ENCODE data around the gene ATP6V0A1.
"Not testable (repeated sequence)": the region's sequence is repeated elsewhere in the genome, so short reads cannot be mapped to it uniquely, and the experiment has no call there.

ATP6V0A1 gene

DNA sequence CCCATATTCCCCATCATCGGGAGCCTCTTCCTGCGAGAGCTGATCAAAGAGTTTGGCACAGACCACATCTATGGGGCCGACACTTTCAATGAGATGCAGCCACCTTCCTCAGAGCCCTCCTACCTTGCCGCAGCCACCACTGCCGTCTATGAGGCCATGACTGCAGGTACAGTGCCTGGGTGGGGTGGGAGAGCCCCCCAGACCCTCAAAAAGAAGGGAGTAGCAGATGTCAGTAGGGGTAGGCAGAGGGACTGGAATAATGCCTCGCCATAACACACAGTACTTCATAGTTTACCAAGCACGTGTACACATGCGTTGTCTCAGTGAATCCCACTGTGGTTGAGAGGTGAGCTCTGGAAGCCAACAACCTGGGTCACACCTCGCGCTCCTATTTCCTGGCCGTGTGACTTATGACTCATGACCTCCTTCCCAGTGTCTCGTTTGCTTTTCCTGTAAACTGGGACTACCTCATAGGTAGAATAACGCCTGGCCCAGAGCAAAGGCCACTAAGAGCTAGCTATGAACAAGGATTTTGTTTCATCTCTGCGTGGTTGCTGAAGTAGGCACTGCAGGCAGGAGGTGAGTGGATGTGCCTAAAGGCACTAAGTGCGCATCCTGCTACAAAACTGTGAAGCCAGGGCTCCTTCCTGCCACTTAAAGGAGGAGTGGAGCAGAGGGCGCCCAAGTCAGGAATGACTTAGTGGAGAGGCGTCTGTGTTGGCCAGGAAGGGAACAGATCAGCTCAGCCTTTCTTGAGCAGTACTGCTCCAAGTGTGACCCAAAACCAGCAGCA is 82.6 kb downstream of the ATP6V0A1 start:
- peak; percentile 44 for DNase-seq (ENCODE audit: low read depth)

DNA sequence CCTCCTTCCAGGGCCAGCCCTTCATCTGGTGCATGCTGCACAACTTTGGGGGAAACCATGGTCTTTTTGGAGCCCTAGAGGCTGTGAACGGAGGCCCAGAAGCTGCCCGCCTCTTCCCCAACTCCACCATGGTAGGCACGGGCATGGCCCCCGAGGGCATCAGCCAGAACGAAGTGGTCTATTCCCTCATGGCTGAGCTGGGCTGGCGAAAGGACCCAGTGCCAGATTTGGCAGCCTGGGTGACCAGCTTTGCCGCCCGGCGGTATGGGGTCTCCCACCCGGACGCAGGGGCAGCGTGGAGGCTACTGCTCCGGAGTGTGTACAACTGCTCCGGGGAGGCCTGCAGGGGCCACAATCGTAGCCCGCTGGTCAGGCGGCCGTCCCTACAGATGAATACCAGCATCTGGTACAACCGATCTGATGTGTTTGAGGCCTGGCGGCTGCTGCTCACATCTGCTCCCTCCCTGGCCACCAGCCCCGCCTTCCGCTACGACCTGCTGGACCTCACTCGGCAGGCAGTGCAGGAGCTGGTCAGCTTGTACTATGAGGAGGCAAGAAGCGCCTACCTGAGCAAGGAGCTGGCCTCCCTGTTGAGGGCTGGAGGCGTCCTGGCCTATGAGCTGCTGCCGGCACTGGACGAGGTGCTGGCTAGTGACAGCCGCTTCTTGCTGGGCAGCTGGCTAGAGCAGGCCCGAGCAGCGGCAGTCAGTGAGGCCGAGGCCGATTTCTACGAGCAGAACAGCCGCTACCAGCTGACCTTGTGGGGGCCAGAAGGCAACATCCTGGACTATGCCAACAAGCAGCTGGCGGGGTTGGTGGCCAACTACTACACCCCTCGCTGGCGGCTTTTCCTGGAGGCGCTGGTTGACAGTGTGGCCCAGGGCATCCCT is 84.8 kb downstream of the ATP6V0A1 start:
- DNase-seq (ENCODE audit: low read depth) = no peak

- no peak for DNase-seq (ENCODE audit: low read depth)
These were observed 86.2 kb downstream of the ATP6V0A1 start for GRCh38 chr17:42544874-42545283.

DNA sequence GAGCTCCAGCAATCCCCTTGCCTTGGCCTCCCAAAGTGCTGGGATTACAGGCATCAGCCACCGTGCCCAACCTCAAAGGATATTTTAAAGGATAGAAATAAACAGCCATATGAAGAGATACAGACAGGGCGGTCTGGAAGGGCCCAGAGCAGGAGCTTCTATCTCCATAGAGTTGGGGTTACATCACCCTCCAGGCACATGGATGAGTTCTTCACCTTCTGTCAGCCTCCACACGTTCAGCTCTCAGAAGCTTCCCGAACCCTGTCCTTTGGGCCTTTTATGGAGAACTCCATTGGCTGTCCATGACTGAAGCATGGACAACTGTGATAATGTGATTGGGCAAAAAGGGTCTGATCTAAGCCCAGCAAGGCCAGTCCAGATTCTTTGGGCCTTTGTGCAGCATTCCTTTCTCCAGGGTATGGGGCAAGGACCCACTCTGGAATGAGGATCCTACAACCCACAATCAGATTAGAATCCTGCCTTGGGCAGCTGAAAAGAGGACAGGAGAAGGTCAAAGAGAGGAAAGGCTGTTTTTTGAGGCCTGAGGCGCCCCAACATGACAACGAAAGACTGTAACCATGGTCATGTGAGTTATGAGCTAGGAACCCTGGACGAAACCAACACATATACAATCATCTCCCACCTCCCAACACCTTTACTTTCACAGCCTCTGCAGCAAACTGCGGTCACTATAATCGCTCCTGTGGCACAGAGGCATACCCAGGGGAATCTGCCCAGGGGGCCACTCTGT is 87.3 kb downstream of the ATP6V0A1 start:
- not testable (repeated sequence) for DNase-seq (ENCODE audit: low read depth)

GRCh38 chr17:42547001-42547461 is 88.4 kb downstream of the ATP6V0A1 start:
- no peak for DNase-seq (ENCODE audit: low read depth)

DNA sequence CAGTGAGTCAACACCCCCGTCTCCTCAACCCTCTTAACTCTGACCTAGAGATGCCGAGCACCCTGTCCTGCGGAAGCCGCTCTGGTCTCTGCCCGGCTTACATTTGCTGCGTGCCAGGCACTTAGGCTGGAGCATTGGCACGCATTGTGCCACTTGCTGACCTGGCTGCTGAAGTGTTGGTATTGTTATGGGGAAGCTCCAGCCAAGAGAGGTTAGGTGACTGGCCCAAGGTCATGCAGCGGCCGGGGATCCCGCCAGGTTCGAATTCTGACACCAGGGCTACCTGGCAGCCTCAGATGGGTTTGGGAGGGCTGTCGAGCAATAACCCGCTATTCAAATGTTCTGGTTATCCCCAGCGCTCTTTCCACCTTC is 89.0 kb downstream of the ATP6V0A1 start:
- DNase-seq (ENCODE audit: low read depth) = no peak

- DNase-seq (ENCODE audit: low read depth) = peak; percentile 29
These were observed 89.6 kb downstream of the ATP6V0A1 start for GRCh38 chr17:42548070-42548837.

DNA sequence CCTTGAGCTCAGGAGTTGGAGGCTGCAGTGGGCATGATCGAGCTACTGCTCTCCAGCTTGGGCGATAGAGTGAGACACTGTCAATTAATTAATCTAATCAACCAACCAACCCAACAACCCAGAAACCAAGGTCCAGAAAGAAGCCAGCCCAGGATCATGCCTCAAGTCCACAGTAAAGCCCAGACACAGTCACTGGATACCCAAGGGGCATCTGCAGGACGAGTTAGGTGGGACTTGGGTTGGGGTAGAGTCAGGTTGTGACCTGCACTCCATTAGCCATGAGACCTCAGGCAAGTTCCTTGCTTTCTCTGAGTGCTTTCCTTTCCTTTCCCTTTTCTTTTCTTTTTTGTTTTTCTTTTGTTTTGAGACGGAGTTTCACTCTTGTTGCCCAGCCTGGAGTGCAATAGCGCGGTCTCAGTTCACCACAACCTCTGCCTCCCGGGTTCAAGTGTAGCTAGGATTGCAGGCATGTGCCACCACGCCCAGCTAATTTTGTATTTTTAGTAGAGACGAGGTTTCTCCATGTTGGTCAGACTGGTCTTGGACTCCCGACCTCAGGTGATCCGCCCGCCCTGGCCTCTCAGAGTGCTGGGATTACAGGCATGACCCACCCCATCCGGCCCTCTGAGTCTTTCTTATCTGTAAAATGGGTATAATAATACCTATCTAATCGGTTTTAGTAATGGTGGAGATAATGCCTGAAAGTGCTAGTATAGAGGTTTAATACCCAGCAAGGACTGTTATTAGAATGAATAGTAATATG is 90.5 kb downstream of the ATP6V0A1 start:
- no peak for DNase-seq (ENCODE audit: low read depth)

DNA sequence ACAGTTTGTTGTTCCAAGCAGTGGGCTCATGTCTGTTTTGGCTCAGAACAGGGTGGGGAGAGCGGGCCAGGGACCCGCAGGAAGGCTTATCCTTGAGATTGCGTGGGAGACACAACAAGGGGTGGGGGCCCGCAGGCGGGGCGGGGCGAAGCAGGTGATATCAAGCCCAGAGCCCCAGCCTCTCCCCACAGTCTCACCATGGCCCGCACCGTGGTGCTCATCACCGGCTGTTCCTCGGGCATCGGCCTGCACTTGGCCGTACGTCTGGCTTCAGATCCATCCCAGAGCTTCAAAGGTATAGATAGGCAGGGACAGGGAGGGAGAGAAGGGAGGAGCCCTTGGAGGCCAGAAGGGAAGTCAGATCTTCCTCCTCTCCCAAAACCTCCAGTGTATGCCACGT is 94.1 kb downstream of the ATP6V0A1 start, which contains the start of gene HSD17B1:
TSS of gene HSD17B1 (plus strand) at position 188 of the 400 bp plus-strand sequence. CDS start at position 199, 11 bp downstream.
- DNase-seq (ENCODE audit: low read depth) = not testable (repeated sequence)

DNA sequence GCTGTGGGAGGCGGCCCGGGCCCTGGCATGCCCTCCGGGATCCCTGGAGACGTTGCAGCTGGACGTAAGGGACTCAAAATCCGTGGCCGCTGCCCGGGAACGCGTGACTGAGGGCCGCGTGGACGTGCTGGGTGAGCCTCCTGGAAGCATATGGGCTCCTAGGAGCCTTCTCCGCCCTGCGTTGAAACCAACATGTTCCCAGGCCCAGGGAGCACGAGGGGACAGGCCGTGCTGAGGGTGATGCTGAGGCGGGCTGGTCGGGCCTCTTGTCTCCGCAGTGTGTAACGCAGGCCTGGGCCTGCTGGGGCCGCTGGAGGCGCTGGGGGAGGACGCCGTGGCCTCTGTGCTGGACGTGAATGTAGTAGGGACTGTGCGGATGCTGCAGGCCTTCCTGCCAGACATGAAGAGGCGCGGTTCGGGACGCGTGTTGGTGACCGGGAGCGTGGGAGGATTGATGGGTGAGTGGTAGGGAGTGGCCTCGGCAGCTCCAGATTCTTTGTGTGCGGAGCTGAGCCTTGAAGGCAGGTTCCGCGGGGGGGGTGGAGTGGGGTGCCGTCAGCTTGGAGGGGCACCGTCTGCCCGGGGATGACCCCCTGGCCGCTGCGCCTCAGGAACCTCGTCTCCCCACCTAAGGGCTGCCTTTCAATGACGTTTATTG is 94.6 kb downstream of the ATP6V0A1 start:
- DNase-seq (ENCODE audit: low read depth) = no peak

DNA sequence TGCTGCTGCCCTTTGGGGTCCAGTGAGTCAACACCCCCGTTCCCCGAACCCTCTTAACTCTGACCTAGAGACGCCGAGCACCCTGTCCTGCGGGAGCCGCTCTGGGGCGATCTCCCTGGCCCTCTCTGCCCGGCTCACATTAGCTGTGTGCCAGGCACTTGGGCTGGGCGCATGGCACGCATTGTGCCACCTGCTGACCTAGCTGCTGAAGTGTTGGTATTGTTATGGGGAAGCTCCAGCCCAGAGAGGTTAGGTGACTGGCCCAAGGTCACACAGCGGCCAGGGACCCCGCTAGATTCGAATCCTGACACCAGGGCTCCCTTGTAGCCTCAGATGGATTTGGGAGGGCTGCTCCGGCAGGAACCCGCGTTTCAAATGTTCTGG is 95.2 kb downstream of the ATP6V0A1 start:
- DNase-seq (ENCODE audit: low read depth) = no peak

DNA sequence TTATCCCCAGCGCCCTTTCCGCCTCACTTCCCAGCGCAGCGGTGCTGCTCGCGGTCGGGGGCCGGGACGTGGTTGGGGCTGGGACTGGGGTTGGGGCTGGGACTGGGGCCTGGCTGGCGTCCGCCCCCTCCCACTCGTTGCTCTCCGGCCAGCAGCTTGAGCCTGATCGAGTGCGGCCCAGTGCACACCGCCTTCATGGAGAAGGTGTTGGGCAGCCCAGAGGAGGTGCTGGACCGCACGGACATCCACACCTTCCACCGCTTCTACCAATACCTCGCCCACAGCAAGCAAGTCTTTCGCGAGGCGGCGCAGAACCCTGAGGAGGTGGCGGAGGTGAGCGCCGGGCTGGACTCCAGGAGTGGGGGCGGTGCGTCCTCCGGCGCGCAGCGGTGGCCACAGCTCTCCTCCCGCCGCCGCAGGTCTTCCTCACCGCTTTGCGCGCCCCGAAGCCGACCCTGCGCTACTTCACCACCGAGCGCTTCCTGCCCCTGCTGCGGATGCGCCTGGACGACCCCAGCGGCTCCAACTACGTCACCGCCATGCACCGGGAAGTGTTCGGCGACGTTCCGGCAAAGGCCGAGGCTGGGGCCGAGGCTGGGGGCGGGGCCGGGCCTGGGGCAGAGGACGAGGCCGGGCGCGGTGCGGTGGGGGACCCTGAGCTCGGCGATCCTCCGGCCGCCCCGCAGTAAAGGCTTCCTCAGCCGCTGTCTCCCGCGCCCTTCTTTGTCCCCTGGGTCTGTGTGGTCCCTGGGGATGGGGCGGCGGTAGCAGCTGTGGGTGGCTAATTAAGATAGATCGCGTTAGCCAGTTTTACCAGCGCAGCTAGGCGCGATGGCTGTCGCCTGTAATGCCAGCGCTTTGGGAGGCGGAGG is 95.8 kb downstream of the ATP6V0A1 start:
- DNase-seq (ENCODE audit: low read depth) = peak; percentile 87

DNA sequence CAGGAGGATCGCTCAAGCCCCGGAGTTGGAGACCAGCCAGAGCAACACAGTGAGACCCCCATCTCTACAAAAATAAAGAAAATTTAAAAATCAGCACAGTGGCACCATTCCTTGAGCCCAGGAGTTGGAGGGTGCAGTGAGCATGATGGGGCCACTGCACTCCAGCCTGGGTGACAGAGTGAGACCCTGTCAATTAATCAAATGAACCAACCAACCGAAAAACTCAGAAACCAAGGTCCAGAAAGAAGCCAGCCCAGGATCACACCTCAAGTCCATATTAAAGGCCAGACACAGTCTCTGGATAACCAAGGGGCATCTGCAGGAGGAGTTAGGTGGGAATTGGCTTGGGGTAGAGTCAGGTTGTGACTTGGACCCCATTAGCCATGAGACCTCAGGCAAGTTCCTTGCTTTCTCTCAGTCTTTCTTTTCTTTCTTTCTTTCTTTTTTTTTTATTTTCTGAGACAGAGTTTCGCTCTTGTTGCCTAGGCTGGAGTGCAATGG is 96.5 kb downstream of the ATP6V0A1 start:
- DNase-seq (ENCODE audit: low read depth) = no peak

- DNase-seq (ENCODE audit: low read depth) = peak; percentile 51
These were observed 97.4 kb downstream of the ATP6V0A1 start for GRCh38 chr17:42555961-42556617.

DNA sequence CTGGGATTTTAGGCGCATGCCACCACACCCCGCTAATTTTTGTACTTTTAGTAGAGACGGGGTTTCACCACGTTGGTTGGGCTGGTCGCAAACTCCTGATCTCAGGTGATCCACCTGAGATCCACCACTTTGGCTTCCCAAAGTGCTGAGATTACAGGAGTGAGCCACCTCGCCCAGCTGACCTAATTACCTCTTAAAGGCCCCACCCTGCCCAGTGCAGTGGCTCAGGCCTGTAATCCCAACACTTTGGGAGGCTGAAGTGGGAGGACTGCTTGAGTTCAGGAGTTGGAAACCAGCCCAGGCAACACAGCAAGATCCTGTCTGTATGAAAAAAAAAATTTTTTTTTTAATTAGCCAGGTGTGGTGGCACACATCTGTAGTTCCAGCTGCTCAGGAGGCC is 100.4 kb downstream of the ATP6V0A1 start:
- no peak for DNase-seq (ENCODE audit: low read depth)

DNA sequence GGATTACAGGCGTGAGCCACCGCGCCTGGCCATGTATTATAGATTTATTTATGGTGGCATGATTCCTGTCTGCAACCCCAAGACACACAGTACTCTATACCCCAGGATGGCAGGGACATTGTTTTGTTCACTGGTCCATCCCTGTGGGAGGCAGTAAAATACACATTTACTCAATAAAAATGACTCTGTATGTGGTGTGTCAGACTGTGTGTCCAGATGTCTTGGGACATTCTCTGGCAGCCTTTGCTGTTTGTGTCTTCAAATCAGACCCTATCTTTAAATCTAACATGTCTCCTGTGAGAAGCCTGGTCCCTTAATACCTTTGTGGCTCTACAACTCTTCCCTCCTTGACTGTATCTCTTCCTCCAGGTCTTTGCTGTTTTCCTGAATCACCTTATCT is 101.6 kb downstream of the ATP6V0A1 start:
- no peak for DNase-seq (ENCODE audit: low read depth)

- peak; percentile 99 for DNase-seq (ENCODE audit: low read depth)
These were observed 103.3 kb downstream of the ATP6V0A1 start, which contains the start of gene COASY for GRCh38 chr17:42561897-42562387. TSS of gene COASY (plus strand) at chr17:42562148. CDS start at chr17:42562623, 475 bp downstream.
